ENCODE data around the gene SLC30A9. TPM values are rescaled to one million over a fixed set of nuclear protein-coding genes. Genes with fewer than 3 reads are reported as not detected.

Gene SLC30A9
- total RNA-seq, 1 donor from 2014 or later = 44.6 TPM

- DNase-seq (ENCODE audit: low spot score) = no peak
- Mint-ChIP-seq H3K4me3 (ENCODE audit: unreplicated experiment) (no peak overlapping the region), H3K27ac (ENCODE audit: unreplicated experiment) (no peak overlapping the region), H3K4me1 (ENCODE audit: low read depth) (no peaks in the 10 kb centered on the region), H3K27me3 (ENCODE audit: low read depth) (no peaks in the 10 kb centered on the region), H3K9me3 (ENCODE audit: low read depth) (peaks cover 5% of the 10 kb centered on the region), H3K36me3 (ENCODE audit: low read depth) (no peaks in the 10 kb centered on the region)
- no peak for TF ChIP-seq CTCF (IDR thresholded peaks at IDR 0.05)
Observed at GRCh38 chr4:42101446-42101975, 111.2 kb downstream of the SLC30A9 start.

GRCh38 chr4:42104521-42104920 lies 114.2 kb downstream of the SLC30A9 start:
- no peak overlapping the region for H3K4me3 Mint-ChIP-seq (ENCODE audit: unreplicated experiment)
- no peak for DNase-seq (ENCODE audit: low spot score)
- H3K9me3 Mint-ChIP-seq (ENCODE audit: low read depth) = peaks cover 8% of the 10 kb centered on the region
- no peak overlapping the region for H3K27ac Mint-ChIP-seq (ENCODE audit: unreplicated experiment)
- no peaks in the 10 kb centered on the region for H3K4me1 Mint-ChIP-seq (ENCODE audit: low read depth)
- no peak for TF ChIP-seq CTCF (IDR thresholded peaks at IDR 0.05)
- no peaks in the 10 kb centered on the region for H3K36me3 Mint-ChIP-seq (ENCODE audit: low read depth)
- no peaks in the 10 kb centered on the region for H3K27me3 Mint-ChIP-seq (ENCODE audit: low read depth)

- Mint-ChIP-seq H3K4me1 (ENCODE audit: low read depth) (no peaks in the 10 kb centered on the region), H3K9me3 (ENCODE audit: low read depth) (peaks cover 3% of the 10 kb centered on the region), H3K27me3 (ENCODE audit: low read depth) (peaks cover 32% of the 10 kb centered on the region), H3K27ac (ENCODE audit: unreplicated experiment) (no peak overlapping the region), H3K36me3 (ENCODE audit: low read depth) (no peaks in the 10 kb centered on the region), H3K4me3 (ENCODE audit: unreplicated experiment) (no peak overlapping the region)
- no peak for DNase-seq (ENCODE audit: low spot score)
- TF ChIP-seq CTCF (IDR thresholded peaks at IDR 0.05) = no peak
Observed at GRCh38 chr4:42112846-42113245, 122.5 kb downstream of the SLC30A9 start.

- no peak for TF ChIP-seq CTCF (IDR thresholded peaks at IDR 0.05)
- Mint-ChIP-seq H3K9me3 (ENCODE audit: low read depth) (no peaks in the 10 kb centered on the region), H3K4me1 (ENCODE audit: low read depth) (no peaks in the 10 kb centered on the region), H3K4me3 (ENCODE audit: unreplicated experiment) (no peak overlapping the region), H3K27me3 (ENCODE audit: low read depth) (peaks cover 45% of the 10 kb centered on the region), H3K27ac (ENCODE audit: unreplicated experiment) (no peak overlapping the region), H3K36me3 (ENCODE audit: low read depth) (no peaks in the 10 kb centered on the region)
- DNase-seq (ENCODE audit: low spot score) = no peak
Observed at GRCh38 chr4:42119886-42120285, 129.6 kb downstream of the SLC30A9 start.

- Mint-ChIP-seq H3K36me3 (ENCODE audit: low read depth) (no peaks in the 10 kb centered on the region), H3K4me3 (ENCODE audit: unreplicated experiment) (no peak overlapping the region), H3K4me1 (ENCODE audit: low read depth) (no peaks in the 10 kb centered on the region), H3K9me3 (ENCODE audit: low read depth) (no peaks in the 10 kb centered on the region), H3K27me3 (ENCODE audit: low read depth) (peaks cover 37% of the 10 kb centered on the region), H3K27ac (ENCODE audit: unreplicated experiment) (no peak overlapping the region)
- no peak for TF ChIP-seq CTCF (IDR thresholded peaks at IDR 0.05)
- no peak for DNase-seq (ENCODE audit: low spot score)
Observed at GRCh38 chr4:42122237-42122636, 131.9 kb downstream of the SLC30A9 start.

Data from chondrocyte (in vitro differentiated cells).